ENCODE results near the gene ZNF684.
"Not testable (repeated sequence)": the region's sequence is repeated elsewhere in the genome, so short reads cannot be mapped to it uniquely, and the experiment has no call there.

ZNF684 gene

GRCh38 chr1:40531381-40532061 lies at the start of gene ZNF684:
ZNF684 (plus strand) TSS chr1:40531637; CDS start chr1:40533167, 1,530 bp downstream.
- DNase-seq (ENCODE audit: low spot score): peak; percentile 97

DNA sequence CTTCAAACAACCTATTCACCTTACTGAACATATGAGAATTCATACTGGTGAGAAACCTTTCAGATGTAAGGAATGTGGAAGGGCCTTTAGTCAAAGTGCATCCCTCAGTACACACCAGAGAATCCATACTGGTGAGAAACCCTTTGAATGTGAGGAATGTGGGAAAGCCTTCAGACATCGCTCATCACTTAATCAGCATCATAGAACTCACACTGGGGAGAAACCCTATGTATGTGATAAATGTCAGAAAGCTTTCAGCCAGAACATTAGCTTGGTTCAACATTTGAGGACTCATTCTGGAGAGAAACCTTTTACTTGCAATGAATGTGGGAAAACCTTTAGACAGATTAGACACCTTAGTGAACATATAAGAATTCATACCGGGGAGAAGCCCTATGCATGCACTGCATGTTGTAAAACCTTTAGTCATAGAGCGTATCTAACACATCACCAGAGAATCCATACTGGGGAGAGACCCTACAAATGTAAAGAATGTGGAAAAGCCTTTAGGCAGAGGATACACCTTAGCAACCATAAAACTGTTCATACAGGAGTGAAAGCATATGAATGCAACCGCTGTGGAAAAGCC lies 36.0 kb upstream of the ZNF684 start:
- no peak for DNase-seq (ENCODE audit: low spot score)

- DNase-seq (ENCODE audit: low spot score): not testable (repeated sequence)
Observed at GRCh38 chr1:40502651-40503050, 28.8 kb upstream of the ZNF684 start.

- no peak for DNase-seq (ENCODE audit: low spot score)
Observed at GRCh38 chr1:40507973-40508372, 23.5 kb upstream of the ZNF684 start.

GRCh38 chr1:40508375-40509341 lies 22.8 kb upstream of the ZNF684 start, which contains the start of gene EXO5:
EXO5 (plus strand) TSS chr1:40508767; CDS start chr1:40514545, 5,778 bp downstream.
- peak; percentile 79 for DNase-seq (ENCODE audit: low spot score)

DNA sequence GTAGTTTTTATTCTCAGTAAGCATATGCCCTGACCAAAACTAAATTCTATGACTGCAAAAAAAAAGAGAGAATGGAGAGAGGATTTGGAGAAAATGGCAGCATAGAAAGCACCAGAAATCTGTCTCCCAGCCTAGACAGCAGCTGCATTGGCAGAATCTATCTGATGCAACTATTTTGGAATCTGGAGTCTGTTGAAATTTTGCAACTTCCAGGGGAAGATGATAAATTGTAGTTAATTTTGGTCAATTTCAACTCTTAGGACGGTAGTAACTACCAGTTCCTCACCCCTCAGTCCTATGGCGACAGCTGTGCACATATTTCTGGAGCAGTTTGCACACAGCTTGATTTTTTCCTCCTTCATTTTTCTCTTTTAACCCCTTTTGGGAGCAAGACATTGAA lies 11.9 kb upstream of the ZNF684 start:
- DNase-seq (ENCODE audit: low spot score): no peak

DNA sequence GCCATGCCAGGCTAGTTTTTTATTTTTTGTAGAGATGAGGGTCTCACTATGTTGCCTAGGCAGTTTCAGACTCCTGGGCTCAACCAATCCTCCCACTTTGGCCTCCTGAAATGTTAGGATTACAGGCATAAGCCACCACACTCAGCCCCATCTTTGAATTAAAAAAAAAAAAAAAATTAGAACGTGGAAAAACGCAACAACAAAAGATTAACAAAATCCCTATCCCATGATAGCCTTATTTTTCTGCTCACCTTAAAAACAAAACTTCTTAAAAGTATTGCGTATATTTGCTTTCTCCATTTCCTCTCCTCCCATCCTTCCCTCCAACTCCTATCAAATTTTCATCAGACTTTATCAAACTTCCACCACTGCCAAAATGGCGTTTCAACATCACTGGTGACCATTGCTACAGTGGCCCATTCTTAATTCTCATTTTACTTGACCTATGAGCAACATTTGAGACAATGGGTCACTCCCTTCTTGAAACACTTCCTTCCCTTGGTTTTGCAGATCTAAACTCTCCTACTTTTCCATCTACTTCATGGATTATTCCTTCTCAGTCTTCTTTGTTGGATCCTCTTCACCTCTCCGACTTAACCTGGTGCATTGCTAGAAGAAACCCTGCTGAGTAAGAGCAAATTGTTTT lies 579 bp upstream of the ZNF684 start:
- DNase-seq (ENCODE audit: low spot score): no peak

GRCh38 chr1:40532062-40532389 lies 589 bp downstream of the ZNF684 start:
- no peak for DNase-seq (ENCODE audit: low spot score)

- peak; percentile 63 for DNase-seq (ENCODE audit: low spot score)
Observed at GRCh38 chr1:40532844-40533424, 1.5 kb downstream of the ZNF684 start.

GRCh38 chr1:40534589-40534988 lies 3.2 kb downstream of the ZNF684 start:
- DNase-seq (ENCODE audit: low spot score): no peak

GRCh38 chr1:40535732-40536131 lies 4.3 kb downstream of the ZNF684 start:
- DNase-seq (ENCODE audit: low spot score): no peak

DNA sequence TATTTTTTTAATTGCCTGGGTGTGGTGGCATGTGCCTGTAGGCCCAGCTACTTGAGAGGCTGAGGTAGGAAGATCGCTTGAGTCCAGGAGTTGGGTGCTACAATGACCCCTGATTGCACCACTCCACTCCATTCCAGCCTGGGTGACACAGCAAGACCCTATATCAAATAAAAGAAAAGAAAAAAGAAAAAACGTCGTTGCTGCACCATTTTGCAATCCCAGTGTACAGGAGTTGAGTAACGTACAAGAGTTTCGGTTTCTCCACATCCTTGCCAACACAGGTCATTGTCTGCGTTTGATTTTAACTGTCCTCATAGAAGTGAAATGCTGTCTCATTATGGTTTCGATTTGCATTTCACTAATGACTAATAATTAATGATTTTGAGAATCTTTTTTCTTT lies 7.9 kb downstream of the ZNF684 start:
- no peak for DNase-seq (ENCODE audit: low spot score)

DNA sequence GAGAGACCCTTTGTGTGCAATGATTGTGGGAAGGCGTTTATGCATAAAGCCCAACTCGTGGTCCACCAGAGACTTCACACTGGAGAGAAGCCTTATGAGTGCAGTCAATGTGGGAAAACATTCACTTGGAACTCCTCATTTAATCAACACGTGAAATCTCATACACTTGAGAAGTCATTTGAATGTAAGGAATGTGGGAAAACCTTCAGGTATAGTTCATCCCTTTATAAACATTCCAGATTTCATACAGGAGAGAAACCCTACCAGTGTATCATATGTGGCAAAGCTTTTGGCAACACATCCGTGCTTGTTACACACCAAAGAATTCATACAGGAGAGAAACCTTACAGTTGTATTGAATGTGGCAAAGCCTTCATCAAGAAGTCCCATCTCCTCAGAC lies 15.5 kb downstream of the ZNF684 start:
- DNase-seq (ENCODE audit: low spot score): no peak

- DNase-seq (ENCODE audit: low spot score): no peak
Observed at GRCh38 chr1:40553017-40553416, 21.6 kb downstream of the ZNF684 start.

GRCh38 chr1:40554807-40555206 lies 23.4 kb downstream of the ZNF684 start:
- not testable (repeated sequence) for DNase-seq (ENCODE audit: low spot score)

DNA sequence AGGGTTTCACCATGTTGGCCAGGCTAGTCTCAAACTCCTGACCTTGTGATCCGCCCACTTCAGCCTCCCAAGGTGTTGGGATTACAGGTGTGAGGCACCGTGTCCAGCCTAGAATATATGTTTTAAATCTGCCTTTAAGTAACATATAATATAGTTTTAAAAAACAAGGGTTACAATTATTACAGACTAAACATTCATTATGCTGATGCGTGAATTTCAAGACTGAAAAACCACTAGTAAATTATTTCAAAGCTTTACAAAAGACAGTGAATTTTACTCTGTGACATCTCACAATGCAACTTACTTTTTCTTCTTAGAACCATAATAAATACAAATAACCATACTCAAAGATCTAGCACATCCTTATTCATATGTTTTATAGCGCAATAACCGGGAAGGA lies 24.7 kb downstream of the ZNF684 start:
- DNase-seq (ENCODE audit: low spot score): no peak

- DNase-seq (ENCODE audit: low spot score): not testable (repeated sequence)
Observed at GRCh38 chr1:40558241-40558640, 26.8 kb downstream of the ZNF684 start.

DNA sequence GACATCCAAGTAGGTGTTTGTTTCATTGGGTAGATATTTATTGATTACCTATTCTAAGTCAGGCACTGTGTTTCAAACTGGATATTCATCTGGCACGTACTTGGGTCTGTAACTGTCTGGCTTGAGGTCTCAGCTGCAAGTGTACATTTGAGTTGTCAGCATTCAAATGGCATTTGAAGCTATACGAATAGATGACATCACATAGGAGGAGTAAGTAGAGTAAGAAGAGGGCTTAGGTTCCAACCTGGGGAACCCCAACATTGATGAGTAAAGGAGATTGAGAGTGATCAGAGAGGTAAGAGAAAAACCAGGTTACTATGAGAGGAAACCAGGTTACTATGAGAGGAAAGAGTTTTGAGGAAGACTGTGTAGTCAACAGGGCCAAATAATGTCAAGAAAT lies 30.7 kb downstream of the ZNF684 start:
- no peak for DNase-seq (ENCODE audit: low spot score)

GRCh38 chr1:40563266-40563665 lies 31.8 kb downstream of the ZNF684 start:
- DNase-seq (ENCODE audit: low spot score): no peak

DNA sequence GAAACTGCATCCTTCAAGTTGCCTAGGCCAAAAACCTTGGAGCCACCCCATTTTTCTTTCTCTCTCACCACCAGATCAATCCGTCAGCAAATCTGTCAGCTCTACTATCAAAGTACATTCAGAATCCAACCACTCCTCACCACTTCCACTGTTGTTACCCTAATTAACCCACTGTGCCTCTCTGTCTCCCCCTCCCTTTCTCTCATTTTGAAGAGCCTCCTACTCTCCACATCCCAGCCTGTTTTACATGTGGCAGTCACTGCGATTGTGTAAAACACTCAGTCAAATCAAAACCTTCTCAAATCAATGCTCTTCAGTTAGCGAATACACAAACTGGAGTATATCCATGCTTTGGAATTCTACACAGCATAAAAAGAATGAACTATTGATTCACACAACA lies 33.1 kb downstream of the ZNF684 start:
- no peak for DNase-seq (ENCODE audit: low spot score)

GRCh38 chr1:40564913-40565312 lies 33.5 kb downstream of the ZNF684 start:
- DNase-seq (ENCODE audit: low spot score): no peak

DNA sequence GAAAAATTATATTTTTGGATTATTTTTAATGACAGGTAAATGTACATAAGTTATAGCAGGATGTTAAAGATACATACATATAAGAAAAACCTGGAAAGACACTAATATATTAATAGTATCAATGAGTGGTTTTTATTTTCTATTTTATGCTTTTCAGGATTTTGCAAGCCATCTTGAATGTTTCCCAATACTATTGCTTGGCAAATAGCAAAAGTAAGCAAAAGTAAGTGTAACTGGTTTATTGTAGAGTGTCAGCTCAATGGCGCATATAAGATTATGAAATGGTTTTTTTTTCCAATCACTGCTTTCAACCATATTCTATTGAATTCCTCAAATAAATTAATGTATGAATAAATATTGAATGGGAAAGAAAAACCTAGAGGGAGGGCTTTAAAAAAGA lies 36.4 kb downstream of the ZNF684 start:
- DNase-seq (ENCODE audit: low spot score): no peak

Measured in kidney tubule cell (primary cell).